ENCODE results near the gene NELFE.
"Not testable (repeated sequence)": the region's sequence is repeated elsewhere in the genome, so short reads cannot be mapped to it uniquely, and the experiment has no call there.

NELFE gene

GRCh38 chr6:31949926-31950548 lies 8.7 kb downstream of the NELFE start:
- DNase-seq (ENCODE audit: low read depth in 2 of 2, low spot score in 1 of 2), result no peak

GRCh38 chr6:31948753-31949413 lies 9.9 kb downstream of the NELFE start:
- no peak for DNase-seq (ENCODE audit: low read depth in 2 of 2, low spot score in 1 of 2)

- DNase-seq (ENCODE audit: low read depth in 2 of 2, low spot score in 1 of 2), result no peak
Measured at GRCh38 chr6:31948306-31948705, 10.5 kb downstream of the NELFE start.

GRCh38 chr6:31947864-31948263 lies 10.9 kb downstream of the NELFE start:
- DNase-seq (ENCODE audit: low read depth in 2 of 2, low spot score in 1 of 2), result no peak

GRCh38 chr6:31947070-31947675 lies 11.6 kb downstream of the NELFE start:
- no peak for DNase-seq (ENCODE audit: low read depth in 2 of 2, low spot score in 1 of 2)

- no peak for DNase-seq (ENCODE audit: low read depth in 2 of 2, low spot score in 1 of 2)
Measured at GRCh38 chr6:31946370-31946885, 12.3 kb downstream of the NELFE start.

- no peak for DNase-seq (ENCODE audit: low read depth in 2 of 2, low spot score in 1 of 2)
Measured at GRCh38 chr6:31945507-31946369, 13.0 kb downstream of the NELFE start, which contains the start of gene CFB. Gene CFB (plus strand): TSS chr6:31946095. CDS start chr6:31946222, 127 bp downstream.

- no peak for DNase-seq (ENCODE audit: low read depth in 2 of 2, low spot score in 1 of 2)
Measured at GRCh38 chr6:31945154-31945506, 13.6 kb downstream of the NELFE start.

GRCh38 chr6:31943742-31944141 lies 15.0 kb downstream of the NELFE start:
- no peak for DNase-seq (ENCODE audit: low read depth in 2 of 2, low spot score in 1 of 2)

GRCh38 chr6:31940256-31940664 lies 18.5 kb downstream of the NELFE start:
- DNase-seq (ENCODE audit: low read depth in 2 of 2, low spot score in 1 of 2), result no peak

- no peak for DNase-seq (ENCODE audit: low read depth in 2 of 2, low spot score in 1 of 2)
Measured at GRCh38 chr6:31935823-31936222, 22.9 kb downstream of the NELFE start.

- no peak for DNase-seq (ENCODE audit: low read depth in 2 of 2, low spot score in 1 of 2)
Measured at GRCh38 chr6:31935021-31935420, 23.8 kb downstream of the NELFE start.

GRCh38 chr6:31933537-31933936 lies 25.2 kb downstream of the NELFE start:
- DNase-seq (ENCODE audit: low read depth in 2 of 2, low spot score in 1 of 2), result no peak

GRCh38 chr6:31932137-31932536 lies 26.6 kb downstream of the NELFE start:
- DNase-seq (ENCODE audit: low read depth in 2 of 2, low spot score in 1 of 2), result not testable (repeated sequence)

- no peak for DNase-seq (ENCODE audit: low read depth in 2 of 2, low spot score in 1 of 2)
Measured at GRCh38 chr6:31930962-31931361, 27.8 kb downstream of the NELFE start.

GRCh38 chr6:31928672-31928939 lies 30.2 kb downstream of the NELFE start:
- no peak for DNase-seq (ENCODE audit: low read depth in 2 of 2, low spot score in 1 of 2)

GRCh38 chr6:31927863-31928671 lies 30.7 kb downstream of the NELFE start:
- no peak for DNase-seq (ENCODE audit: low read depth in 2 of 2, low spot score in 1 of 2)

GRCh38 chr6:31927242-31927862 lies 31.4 kb downstream of the NELFE start, which contains the start of gene C2:
Gene C2 (plus strand): TSS chr6:31927717. CDS start chr6:31927753, 36 bp downstream.
- DNase-seq (ENCODE audit: low read depth in 2 of 2, low spot score in 1 of 2), result no peak

- no peak for DNase-seq (ENCODE audit: low read depth in 2 of 2, low spot score in 1 of 2)
Measured at GRCh38 chr6:31922942-31923341, 35.8 kb downstream of the NELFE start.

GRCh38 chr6:31920811-31921210 lies 38.0 kb downstream of the NELFE start:
- DNase-seq (ENCODE audit: low read depth in 2 of 2, low spot score in 1 of 2), result no peak
